OCI-M2 (cell line): Measurements from ENCODE around the gene CD247.

Experiments
- DNase-seq: peaks from one replicate; lab custom pipeline; 2025; ENCODE audit not compliant: unreplicated experiment; lab: John Stamatoyannopoulos, UW

Gene CD247

GRCh38 chr1:167489571-167490340, 28.6 kb downstream of the CD247 start:
- no peak for DNase-seq

GRCh38 chr1:167488786-167489185, 29.5 kb downstream of the CD247 start:
- DNase-seq: no peak

- DNase-seq: no peak
Observed at GRCh38 chr1:167487614-167488013, 30.7 kb downstream of the CD247 start.

GRCh38 chr1:167486090-167486824, 32.1 kb downstream of the CD247 start:
- no peak for DNase-seq

GRCh38 chr1:167484726-167485502, 33.4 kb downstream of the CD247 start:
- no peak for DNase-seq

- no peak for DNase-seq
Observed at GRCh38 chr1:167483790-167484189, 34.5 kb downstream of the CD247 start.

GRCh38 chr1:167482184-167482583, 36.1 kb downstream of the CD247 start:
- no peak for DNase-seq

- DNase-seq: no peak
Observed at GRCh38 chr1:167479331-167479979, 38.9 kb downstream of the CD247 start.

GRCh38 chr1:167477986-167478385, 40.3 kb downstream of the CD247 start:
- no peak for DNase-seq

GRCh38 chr1:167476061-167476460, 42.3 kb downstream of the CD247 start:
- no peak for DNase-seq

GRCh38 chr1:167474191-167474641, 44.1 kb downstream of the CD247 start:
- DNase-seq: no peak

GRCh38 chr1:167473761-167474160, 44.6 kb downstream of the CD247 start:
- DNase-seq: no peak

- DNase-seq: no peak
Observed at GRCh38 chr1:167472752-167473521, 45.4 kb downstream of the CD247 start.

GRCh38 chr1:167471568-167471967, 46.8 kb downstream of the CD247 start:
- no peak for DNase-seq

GRCh38 chr1:167469280-167469965, 48.9 kb downstream of the CD247 start:
- DNase-seq: no peak

- DNase-seq: no peak
Observed at GRCh38 chr1:167467752-167468151, 50.6 kb downstream of the CD247 start.

- DNase-seq: no peak
Observed at GRCh38 chr1:167467126-167467710, 51.1 kb downstream of the CD247 start.

- DNase-seq: no peak
Observed at GRCh38 chr1:167465743-167466142, 52.6 kb downstream of the CD247 start.

- DNase-seq: no peak
Observed at GRCh38 chr1:167465018-167465417, 53.3 kb downstream of the CD247 start.
